K562 (cell line): Measurements from ENCODE around the gene JMJD1C. TPM values are rescaled to one million over a fixed set of nuclear protein-coding genes. Genes with fewer than 3 reads are reported as not detected.

ENCODE experiments used
- ATAC-seq: fragments of 200-7000 bp; cut with Tn5 transposase; 3 replicates; pipeline ENCODE4 v1.9.1; 2020; ENCODE audit warnings: moderate library complexity
- BruUV-seq: library from RNA; stranded (reverse); fragments of 400-500 nt; replicated peaks from 2 replicates; lab custom pipeline; 2021; lab: Mats Ljungman, UMichigan
- CTCF ChIA-PET: fragments of 300-600 bp; formaldehyde crosslinking; extraction: SDS; loops from one replicate; lab custom pipeline; 2021; ENCODE audit warnings: low intra/inter-chr PET ratio; lab: Yijun Ruan, JAX
- POLR2A ChIA-PET: fragments of 300-600, 350-650 bp; sonication (Branson Sonifier 250); formaldehyde crosslinking; extraction: SDS; loops from one replicate; lab custom pipeline; 2021; ENCODE audit warnings: antibody characterized with exemption, inconsistent platforms; lab: Yijun Ruan, JAX
- DNase-seq, 4 experiments: peaks; one replicate each; pipeline versions ENCODE4 v3.0.0 to v3.0.0-alpha.2; 2011 to 2018; ENCODE audit warnings: low spot score in 3 of 4, mixed read lengths in 3 of 4; ENCODE audit errors: extremely low read depth in 1 of 4
- FAIRE-seq: peaks from 2 replicates; lab custom pipeline; 2011; peaks lifted over from hg19 to GRCh38; lab: Jason Lieb, UNC
- H2AFZ ChIP-seq: 2 replicates; pipeline ENCODE4 v1.6.0; 2011; ENCODE audit warnings: low read depth, low read length, control low read depth, inconsistent platforms
- H3K27ac ChIP-seq: fragments of 200-600 bp; 3 replicates; pipeline ENCODE4 v1.8.0; 2011; ENCODE audit warnings: low read depth, mild to moderate bottlenecking, control low read depth, inconsistent platforms, low read length, moderate library complexity, mixed read lengths; ENCODE audit errors: extremely low read depth
- H3K27me3 ChIP-seq, 2 experiments: fragments of 300-600 bp in 1 of 2; 2 replicates in 1 of 2; 3 replicates in 1 of 2; pipeline versions ENCODE4 v1.6.0 to v1.8.0; 2011; ENCODE audit warnings: inconsistent platforms in 2 of 2, low read length in 2 of 2, mild to moderate bottlenecking in 1 of 2, mixed read lengths in 1 of 2, moderate library complexity in 1 of 2; ENCODE audit not compliant: control insufficient read depth in 2 of 2, insufficient read depth in 2 of 2
- H3K36me3 ChIP-seq: fragments of 300-600 bp; 3 replicates; pipeline ENCODE4 v1.8.0; 2011; ENCODE audit warnings: mild to moderate bottlenecking, low read length, inconsistent platforms; ENCODE audit not compliant: control insufficient read depth, insufficient read depth
- H3K4me1 ChIP-seq, 2 experiments: fragments of 200-600 bp in 1 of 2; replicated peaks in 1 of 2; 2 replicates in 1 of 2; 3 replicates in 1 of 2; pipeline versions ENCODE4 v1.5.1 to v1.8.0; 2011; ENCODE audit warnings: inconsistent platforms in 2 of 2, low read length in 2 of 2, mild to moderate bottlenecking in 1 of 2, mixed read lengths in 1 of 2, moderate library complexity in 1 of 2; ENCODE audit not compliant: control insufficient read depth in 2 of 2, insufficient read depth in 2 of 2
- H3K4me2 ChIP-seq: 2 replicates; pipeline ENCODE4 v1.6.1; 2011; ENCODE audit warnings: low read length, control low read depth, inconsistent platforms, mixed read lengths; ENCODE audit not compliant: insufficient read depth
- H3K4me3 ChIP-seq: fragments of 200-600 bp; sonication (generic), shearing (Covaris generic); 2 replicates; pipeline ENCODE4 v1.5.1; 2016; ENCODE audit warnings: control low read depth, inconsistent platforms
- H3K79me2 ChIP-seq: fragments of 200-600 bp; 3 replicates; pipeline ENCODE4 v1.8.0; 2011; ENCODE audit warnings: low read length, inconsistent platforms; ENCODE audit not compliant: control insufficient read depth, insufficient read depth
- H3K9ac ChIP-seq, 2 experiments: 2 replicates each; pipeline versions ENCODE4 v1.6.0 to v1.6.1; 2011; ENCODE audit warnings: low read depth in 2 of 2, low read length in 2 of 2, control low read depth in 1 of 2, inconsistent platforms in 1 of 2, mild to moderate bottlenecking in 1 of 2, mixed read lengths in 1 of 2; ENCODE audit not compliant: insufficient read depth in 1 of 2
- H3K9me1 ChIP-seq: one replicate; pipeline ENCODE4 v1.6.0; 2011; ENCODE audit warnings: inconsistent platforms, mild to moderate bottlenecking, low read length, moderate library complexity; ENCODE audit not compliant: control insufficient read depth, insufficient read depth
- H3K9me3 ChIP-seq: replicated peaks from 2 replicates; pipeline ENCODE4 v1.5.1; 2011; ENCODE audit warnings: low read depth, low read length, inconsistent platforms; ENCODE audit not compliant: control insufficient read depth, insufficient read depth
- H4K20me1 ChIP-seq: replicated peaks from 2 replicates; pipeline ENCODE4 v1.6.1; 2011; ENCODE audit warnings: low read length, inconsistent platforms, mixed read lengths; ENCODE audit not compliant: control insufficient read depth, insufficient read depth
- CXXC5 ChIP-seq: fragments of 250-450 bp; sonication (Bioruptor Pico); IDR thresholded peaks from 2 replicates; pipeline ENCODE4 v1.8.0; 2022; ENCODE audit warnings: inconsistent platforms, mild to moderate bottlenecking, moderate library complexity
- DNMT1 ChIP-seq: fragments of 450-650 bp; IDR thresholded peaks from 2 replicates; pipeline ENCODE4 v1.6.1; 2016; ENCODE audit warnings: antibody characterized with exemption, mild to moderate bottlenecking
- FOXK1 ChIP-seq: sonication (generic); formaldehyde crosslinking; IDR thresholded peaks from 2 replicates; pipeline ENCODE4 v1.8.0; 2022; ENCODE audit warnings: missing genetic modification reagents, mild to moderate bottlenecking, borderline replicate concordance
- GATA2 ChIP-seq: sonication (generic); formaldehyde crosslinking; IDR thresholded peaks from 2 replicates; pipeline ENCODE4 v1.4.0; 2020; ENCODE audit warnings: mild to moderate bottlenecking, missing genetic modification reagents
- HSF4 ChIP-seq: fragments of 250-450 bp; sonication (Bioruptor Pico); IDR thresholded peaks from 2 replicates; pipeline ENCODE4 v2.1.2; 2022; ENCODE audit warnings: mild to moderate bottlenecking, moderate library complexity, borderline replicate concordance
- RBM15 ChIP-seq: fragments of 200-400 bp; formaldehyde crosslinking; IDR thresholded peaks from 2 replicates; pipeline ENCODE4 v1.6.1; 2018; ENCODE audit warnings: mild to moderate bottlenecking, low read length, moderate library complexity; ENCODE audit not compliant: insufficient read depth
- SPI1 ChIP-seq: IDR thresholded peaks from 2 replicates; pipeline ENCODE4 v1.6.1; 2011; ENCODE audit warnings: low read depth, low read length, control low read depth, borderline replicate concordance
- ZNF707 ChIP-seq: fragments of 250-450 bp; sonication (Bioruptor Pico); conservative IDR thresholded peaks from 2 replicates; pipeline ENCODE4 v1.8.0; 2022; ENCODE audit warnings: inconsistent platforms, mild to moderate bottlenecking, moderate library complexity
- WGBS: fragments of 100-300 bp; shearing (Covaris generic); methylation state at CpG from one replicate; pipeline ENCODE4 v1.1.6; 2016; ENCODE audit warnings: low coverage, mixed read lengths; ENCODE audit not compliant: insufficient coverage; ENCODE audit errors: missing lambda C conversion rate; 5-methylcytosine and 5-hydroxymethylcytosine counted together
- in situ Hi-C: fragments of 300-500 bp; cut with MboI; formaldehyde crosslinking; loops from 4 replicates; pipeline ENCODE4 v1.15.0; 2018; ENCODE audit warnings: inconsistent platforms, mixed read lengths
- intact Hi-C: fragments of 100-400 bp; cut with micrococcal nuclease; formaldehyde crosslinking; loops from 2 replicates; pipeline ENCODE4 v1.14.2; 2022
- polyA plus RNA-seq, 8 experiments: library from polyadenylated mRNA; depleted of rRNA in 4 of 8; stranded (reverse) in 5 of 8; unstranded in 3 of 8; fragments of >200 nt; fragmentation: Nextera tagmentation in 2 of 8; fragmentation: Illumina TruSeq in 1 of 8; extraction: Ambion mirVana in 2 of 8; extraction: Trizol in 1 of 8; gene quantifications; 2 replicates each; pipeline versions ENCODE4 v1.2.1 to v1.2.3, GENCODE V29; 2011 to 2014; ENCODE audit warnings: inconsistent platforms in 1 of 8, missing spikeins in 1 of 8
- total RNA-seq, 7 experiments: library from RNA; depleted of rRNA in 6 of 7; stranded (reverse); fragments of >200 nt in 6 of 7; fragmentation: Illumina TruSeq in 2 of 7; extraction: Trizol in 2 of 7; gene quantifications; 2 replicates each; pipeline versions ENCODE4 v1.2.1 to v1.2.3, GENCODE V29; 2011 to 2021; ENCODE audit warnings: low replicate concordance in 1 of 7
- TF ChIP-seq, protein P1 (sequence below): fragments of 250-450 bp; sonication (Bioruptor Pico); IDR thresholded peaks from 2 replicates; pipeline ENCODE4 v1.4.0; 2020
- TF ChIP-seq, protein P2 (sequence below): fragments of 450-650 bp; IDR thresholded peaks from 2 replicates; pipeline ENCODE4 v1.6.1; 2016

Gene JMJD1C
- total and polyA plus RNA-seq, 9 of the 15 experiments (the other 6 are each of a cell fraction or from before 2014, with no cell fraction given) = 25.3 to 68.0 (median 47.2) TPM

DNA sequence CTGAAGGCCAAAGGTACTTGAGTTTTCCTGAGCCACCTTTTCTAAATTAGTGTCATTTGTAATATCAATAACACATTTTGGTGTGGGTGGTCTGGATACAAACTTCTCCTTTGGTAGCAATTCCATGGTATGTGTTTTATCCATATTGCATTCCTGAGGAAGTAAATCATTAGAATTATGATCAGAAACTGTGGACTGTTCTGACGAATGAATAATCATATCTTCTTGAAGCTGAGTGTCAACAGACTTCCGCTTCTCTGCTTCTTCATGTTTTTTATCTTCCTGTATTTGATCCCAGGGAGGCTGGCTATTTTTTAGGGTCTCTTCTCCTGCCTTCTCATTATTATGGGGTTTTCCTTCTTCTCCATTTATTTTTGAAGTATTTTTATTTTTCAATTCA is 251.2 kb downstream of the JMJD1C start:
- intact Hi-C loops = loop anchor here (10.0 kb wide), 1 partner anchor 110 kb away; no protein-coding TSS in a partner anchor

More for the DNA sequence above, 251.2 kb downstream of the JMJD1C start:
- peaks cover 59% of the 10 kb centered on the region for H3K79me2 ChIP-seq
- H3K9me3 ChIP-seq = no peaks in the 10 kb centered on the region
- ChIA-PET POLR2A (interaction anchor here (0.7 to 1.2 kb wide), 5 partner anchors 12 to 414 kb away, joined by 3 to 4 read pairs (median 3); no protein-coding TSS in a partner anchor), CTCF (no interaction called here)
- no peak overlapping the region for H3K27ac ChIP-seq
- BruUV-seq = TSS peak; percentile 22
- no peak overlapping the region for H2AFZ ChIP-seq
- H3K4me2 ChIP-seq = no peak overlapping the region
- H3K9me1 ChIP-seq = no peaks in the 10 kb centered on the region
- in situ Hi-C loops = loop anchor here (25.0 kb wide), 1 partner anchor 423 kb away; no protein-coding TSS in a partner anchor
- H3K4me1 ChIP-seq = no peaks in the 10 kb centered on the region
- DNase-seq (no peak), FAIRE-seq (no peak), ATAC-seq (no peak)
- peaks cover 6% of the 10 kb centered on the region; the same call in 1 of the 2 replicates for H4K20me1 ChIP-seq
- H3K36me3 ChIP-seq = peaks cover 60% of the 10 kb centered on the region
- no peak for TF ChIP-seq RBM15
- TF ChIP-seq CXXC5 = no peak
- TF ChIP-seq, protein P1, sequence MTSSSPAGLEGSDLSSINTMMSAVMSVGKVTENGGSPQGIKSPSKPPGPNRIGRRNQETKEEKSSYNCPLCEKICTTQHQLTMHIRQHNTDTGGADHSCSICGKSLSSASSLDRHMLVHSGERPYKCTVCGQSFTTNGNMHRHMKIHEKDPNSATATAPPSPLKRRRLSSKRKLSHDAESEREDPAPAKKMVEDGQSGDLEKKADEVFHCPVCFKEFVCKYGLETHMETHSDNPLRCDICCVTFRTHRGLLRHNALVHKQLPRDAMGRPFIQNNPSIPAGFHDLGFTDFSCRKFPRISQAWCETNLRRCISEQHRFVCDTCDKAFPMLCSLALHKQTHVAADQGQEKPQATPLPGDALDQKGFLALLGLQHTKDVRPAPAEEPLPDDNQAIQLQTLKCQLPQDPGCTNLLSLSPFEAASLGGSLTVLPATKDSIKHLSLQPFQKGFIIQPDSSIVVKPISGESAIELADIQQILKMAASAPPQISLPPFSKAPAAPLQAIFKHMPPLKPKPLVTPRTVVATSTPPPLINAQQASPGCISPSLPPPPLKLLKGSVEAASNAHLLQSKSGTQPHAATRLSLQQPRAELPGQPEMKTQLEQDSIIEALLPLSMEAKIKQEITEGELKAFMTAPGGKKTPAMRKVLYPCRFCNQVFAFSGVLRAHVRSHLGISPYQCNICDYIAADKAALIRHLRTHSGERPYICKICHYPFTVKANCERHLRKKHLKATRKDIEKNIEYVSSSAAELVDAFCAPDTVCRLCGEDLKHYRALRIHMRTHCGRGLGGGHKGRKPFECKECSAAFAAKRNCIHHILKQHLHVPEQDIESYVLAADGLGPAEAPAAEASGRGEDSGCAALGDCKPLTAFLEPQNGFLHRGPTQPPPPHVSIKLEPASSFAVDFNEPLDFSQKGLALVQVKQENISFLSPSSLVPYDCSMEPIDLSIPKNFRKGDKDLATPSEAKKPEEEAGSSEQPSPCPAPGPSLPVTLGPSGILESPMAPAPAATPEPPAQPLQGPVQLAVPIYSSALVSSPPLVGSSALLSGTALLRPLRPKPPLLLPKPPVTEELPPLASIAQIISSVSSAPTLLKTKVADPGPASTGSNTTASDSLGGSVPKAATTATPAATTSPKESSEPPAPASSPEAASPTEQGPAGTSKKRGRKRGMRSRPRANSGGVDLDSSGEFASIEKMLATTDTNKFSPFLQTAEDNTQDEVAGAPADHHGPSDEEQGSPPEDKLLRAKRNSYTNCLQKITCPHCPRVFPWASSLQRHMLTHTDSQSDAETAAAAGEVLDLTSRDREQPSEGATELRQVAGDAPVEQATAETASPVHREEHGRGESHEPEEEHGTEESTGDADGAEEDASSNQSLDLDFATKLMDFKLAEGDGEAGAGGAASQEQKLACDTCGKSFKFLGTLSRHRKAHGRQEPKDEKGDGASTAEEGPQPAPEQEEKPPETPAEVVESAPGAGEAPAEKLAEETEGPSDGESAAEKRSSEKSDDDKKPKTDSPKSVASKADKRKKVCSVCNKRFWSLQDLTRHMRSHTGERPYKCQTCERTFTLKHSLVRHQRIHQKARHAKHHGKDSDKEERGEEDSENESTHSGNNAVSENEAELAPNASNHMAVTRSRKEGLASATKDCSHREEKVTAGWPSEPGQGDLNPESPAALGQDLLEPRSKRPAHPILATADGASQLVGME (CRISPR knock-in tag) = no peak
- TF ChIP-seq SPI1 = no peak
- TF ChIP-seq FOXK1 (CRISPR knock-in tag) = no peak
- no peak for TF ChIP-seq GATA2 (CRISPR knock-in tag)
- TF ChIP-seq, protein P2, sequence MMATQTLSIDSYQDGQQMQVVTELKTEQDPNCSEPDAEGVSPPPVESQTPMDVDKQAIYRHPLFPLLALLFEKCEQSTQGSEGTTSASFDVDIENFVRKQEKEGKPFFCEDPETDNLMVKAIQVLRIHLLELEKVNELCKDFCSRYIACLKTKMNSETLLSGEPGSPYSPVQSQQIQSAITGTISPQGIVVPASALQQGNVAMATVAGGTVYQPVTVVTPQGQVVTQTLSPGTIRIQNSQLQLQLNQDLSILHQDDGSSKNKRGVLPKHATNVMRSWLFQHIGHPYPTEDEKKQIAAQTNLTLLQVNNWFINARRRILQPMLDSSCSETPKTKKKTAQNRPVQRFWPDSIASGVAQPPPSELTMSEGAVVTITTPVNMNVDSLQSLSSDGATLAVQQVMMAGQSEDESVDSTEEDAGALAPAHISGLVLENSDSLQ = no peak
- TF ChIP-seq DNMT1 = no peak
- no peak for TF ChIP-seq HSF4
- TF ChIP-seq ZNF707 (CRISPR knock-in tag) = no peak
- whole genome bisulfite sequencing = 89% methylated on average over 2 of the region's 2 CpGs
- H3K9ac ChIP-seq = no peak overlapping the region
- H3K4me3 ChIP-seq = no peak overlapping the region
- H3K27me3 ChIP-seq = no peaks in the 10 kb centered on the region
